Measurements from ENCODE around the gene DBNDD1. TPM values are rescaled to one million over a fixed set of nuclear protein-coding genes. Genes with fewer than 3 reads are reported as not detected.

DBNDD1 gene
- total RNA-seq, 1 donor from 2014 or later, result 24.0 TPM

GRCh38 chr16:90005956-90006663, 13.1 kb downstream of the DBNDD1 start:
- no peaks in the 10 kb centered on the region for H4K20me1 ChIP-seq (ENCODE audit: insufficient read depth, low read length)
- no peak overlapping the region for H3K4me3 ChIP-seq (ENCODE audit: insufficient read depth, low read depth, low read length)
- H3K4me1 ChIP-seq (ENCODE audit: insufficient read depth, low read length), result peaks cover 2% of the 10 kb centered on the region
- TF ChIP-seq EZH2 (IDR thresholded peaks at IDR 0.05; ENCODE audit: insufficient read depth, low read length) (no peak), CTCF (IDR thresholded peaks at IDR 0.05; ENCODE audit: insufficient read depth, low read depth, low read length) (no peak)
- no peaks in the 10 kb centered on the region for H3K9me3 ChIP-seq (ENCODE audit: insufficient read depth, low read depth, low read length)
- no peak overlapping the region for H3K4me3 Mint-ChIP-seq (ENCODE audit: unreplicated experiment)
- FAIRE-seq (no peak), DNase-seq (ENCODE audit: low read depth) (no peak)
- no peaks in the 10 kb centered on the region for H3K36me3 ChIP-seq (ENCODE audit: insufficient read depth, low read length)
- no peaks in the 10 kb centered on the region for H3K36me3 Mint-ChIP-seq (ENCODE audit: low read depth, unreplicated experiment)
- H3K27ac Mint-ChIP-seq (ENCODE audit: unreplicated experiment), result no peak overlapping the region
- H3K27me3 Mint-ChIP-seq (ENCODE audit: low read depth, unreplicated experiment), result no peaks in the 10 kb centered on the region
- no peak overlapping the region for H3K27ac ChIP-seq (ENCODE audit: low read depth, low read length)
- no peak overlapping the region for H3K9ac ChIP-seq (ENCODE audit: low read length)
- no peaks in the 10 kb centered on the region for H3K9me3 Mint-ChIP-seq (ENCODE audit: unreplicated experiment)
- no peaks in the 10 kb centered on the region for H3K79me2 ChIP-seq (ENCODE audit: insufficient read depth, low read length)
- no peaks in the 10 kb centered on the region for H3K4me1 Mint-ChIP-seq (ENCODE audit: low read depth, unreplicated experiment)
- H3K4me2 ChIP-seq (ENCODE audit: low read length), result no peak overlapping the region
- H3K27me3 ChIP-seq (ENCODE audit: insufficient read depth, low read length), result no peaks in the 10 kb centered on the region
- H2AFZ ChIP-seq (ENCODE audit: low read depth, low read length), result no peak overlapping the region

GRCh38 chr16:90004577-90004976, 14.7 kb downstream of the DBNDD1 start:
- Mint-ChIP-seq H3K4me3 (ENCODE audit: unreplicated experiment) (no peak overlapping the region), H3K4me1 (ENCODE audit: low read depth, unreplicated experiment) (no peaks in the 10 kb centered on the region), H3K27ac (ENCODE audit: unreplicated experiment) (no peak overlapping the region), H3K9me3 (ENCODE audit: unreplicated experiment) (no peaks in the 10 kb centered on the region), H3K27me3 (ENCODE audit: low read depth, unreplicated experiment) (no peaks in the 10 kb centered on the region), H3K36me3 (ENCODE audit: low read depth, unreplicated experiment) (peaks cover 8% of the 10 kb centered on the region)
- Histone ChIP-seq H2AFZ (ENCODE audit: low read depth, low read length) (no peak overlapping the region), H4K20me1 (ENCODE audit: insufficient read depth, low read length) (no peaks in the 10 kb centered on the region), H3K27me3 (ENCODE audit: insufficient read depth, low read length) (no peaks in the 10 kb centered on the region), H3K9me3 (ENCODE audit: insufficient read depth, low read depth, low read length) (no peaks in the 10 kb centered on the region), H3K79me2 (ENCODE audit: insufficient read depth, low read length) (no peaks in the 10 kb centered on the region), H3K27ac (ENCODE audit: low read depth, low read length) (no peak overlapping the region), H3K4me2 (ENCODE audit: low read length) (no peak overlapping the region), H3K9ac (ENCODE audit: low read length) (no peak overlapping the region), H3K4me3 (ENCODE audit: insufficient read depth, low read depth, low read length) (no peak overlapping the region), H3K36me3 (ENCODE audit: insufficient read depth, low read length) (no peaks in the 10 kb centered on the region), H3K4me1 (ENCODE audit: insufficient read depth, low read length) (peaks cover 2% of the 10 kb centered on the region)
- TF ChIP-seq EZH2 (IDR thresholded peaks at IDR 0.05; ENCODE audit: insufficient read depth, low read length) (no peak), CTCF (IDR thresholded peaks at IDR 0.05; ENCODE audit: insufficient read depth, low read depth, low read length) (no peak)
- no peak for FAIRE-seq
- DNase-seq (ENCODE audit: low read depth), result no peak

- Histone ChIP-seq H3K9me3 (ENCODE audit: insufficient read depth, low read depth, low read length) (no peaks in the 10 kb centered on the region), H2AFZ (ENCODE audit: low read depth, low read length) (no peak overlapping the region), H3K27me3 (ENCODE audit: insufficient read depth, low read length) (no peaks in the 10 kb centered on the region), H3K27ac (ENCODE audit: low read depth, low read length) (no peak overlapping the region), H3K79me2 (ENCODE audit: insufficient read depth, low read length) (no peaks in the 10 kb centered on the region), H4K20me1 (ENCODE audit: insufficient read depth, low read length) (no peaks in the 10 kb centered on the region), H3K9ac (ENCODE audit: low read length) (no peak overlapping the region), H3K4me3 (ENCODE audit: insufficient read depth, low read depth, low read length) (no peak overlapping the region), H3K36me3 (ENCODE audit: insufficient read depth, low read length) (no peaks in the 10 kb centered on the region), H3K4me1 (ENCODE audit: insufficient read depth, low read length) (no peaks in the 10 kb centered on the region), H3K4me2 (ENCODE audit: low read length) (no peak overlapping the region)
- no peak overlapping the region for H3K27ac Mint-ChIP-seq (ENCODE audit: unreplicated experiment)
- DNase-seq (ENCODE audit: low read depth) (no peak), FAIRE-seq (no peak)
- H3K9me3 Mint-ChIP-seq (ENCODE audit: unreplicated experiment), result no peaks in the 10 kb centered on the region
- H3K4me1 Mint-ChIP-seq (ENCODE audit: low read depth, unreplicated experiment), result no peaks in the 10 kb centered on the region
- H3K4me3 Mint-ChIP-seq (ENCODE audit: unreplicated experiment), result no peak overlapping the region
- no peaks in the 10 kb centered on the region for H3K27me3 Mint-ChIP-seq (ENCODE audit: low read depth, unreplicated experiment)
- peaks cover 13% of the 10 kb centered on the region for H3K36me3 Mint-ChIP-seq (ENCODE audit: low read depth, unreplicated experiment)
- TF ChIP-seq CTCF (IDR thresholded peaks at IDR 0.05; ENCODE audit: insufficient read depth, low read depth, low read length), result no peak
- TF ChIP-seq EZH2 (IDR thresholded peaks at IDR 0.05; ENCODE audit: insufficient read depth, low read length), result no peak
Observed at GRCh38 chr16:90002759-90003158, 16.5 kb downstream of the DBNDD1 start.
